ENCODE measurements around the gene XPNPEP3.
"Not testable (repeated sequence)": the region's sequence is repeated elsewhere in the genome, so short reads cannot be mapped to it uniquely, and the experiment has no call there.

XPNPEP3 gene
- 20.0 to 24.5 (median 21.3) reads per million in 3 experiments for total RNA-seq

DNA sequence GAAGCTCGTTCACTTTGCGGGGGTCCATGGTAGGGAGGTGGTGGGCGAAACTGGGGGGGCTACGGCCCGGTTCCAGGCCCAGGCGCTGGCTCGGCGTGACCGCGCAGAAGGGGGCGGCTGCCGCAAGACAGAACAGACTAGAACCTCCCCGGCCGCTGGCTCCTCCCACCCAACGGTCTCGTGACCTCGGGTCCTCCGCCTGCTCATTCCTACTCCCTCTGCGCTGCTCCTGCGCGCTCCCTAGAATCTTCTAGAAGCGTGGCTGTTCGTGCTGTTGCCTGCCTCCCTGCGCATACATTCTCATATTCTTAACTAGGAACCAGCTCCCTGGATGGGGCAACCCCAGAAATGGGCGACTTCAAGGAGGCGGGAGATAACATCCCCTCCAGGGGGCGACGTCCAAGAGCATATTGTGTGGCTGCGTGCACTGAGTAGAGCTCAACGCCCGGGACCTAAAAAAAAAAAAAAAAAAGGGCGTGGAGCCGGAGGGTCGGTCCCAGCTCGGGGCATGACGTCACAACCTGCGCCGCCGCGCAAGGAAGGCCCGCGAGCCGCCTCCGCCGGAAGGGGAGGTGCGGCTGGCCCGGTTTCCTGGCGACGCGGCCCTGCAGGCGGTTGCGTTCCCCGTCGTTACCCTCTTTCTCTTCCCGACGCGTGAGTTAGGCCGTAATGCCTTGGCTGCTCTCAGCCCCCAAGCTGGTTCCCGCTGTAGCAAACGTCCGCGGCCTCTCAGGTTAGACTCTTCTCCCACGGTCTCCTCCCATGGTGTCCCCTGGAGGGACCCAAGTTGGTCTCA lies at the start of gene XPNPEP3, which contains the start of gene ST13:
TSS of gene XPNPEP3 (plus strand) at position 636 of the 796 bp plus-strand sequence. CDS start at position 670, 34 bp downstream.
TSS of gene ST13 (minus strand) at position 127 of the 796 bp plus-strand sequence. CDS start at position 28, 99 bp downstream.
- peak; percentile 97 for DNase-seq

DNA sequence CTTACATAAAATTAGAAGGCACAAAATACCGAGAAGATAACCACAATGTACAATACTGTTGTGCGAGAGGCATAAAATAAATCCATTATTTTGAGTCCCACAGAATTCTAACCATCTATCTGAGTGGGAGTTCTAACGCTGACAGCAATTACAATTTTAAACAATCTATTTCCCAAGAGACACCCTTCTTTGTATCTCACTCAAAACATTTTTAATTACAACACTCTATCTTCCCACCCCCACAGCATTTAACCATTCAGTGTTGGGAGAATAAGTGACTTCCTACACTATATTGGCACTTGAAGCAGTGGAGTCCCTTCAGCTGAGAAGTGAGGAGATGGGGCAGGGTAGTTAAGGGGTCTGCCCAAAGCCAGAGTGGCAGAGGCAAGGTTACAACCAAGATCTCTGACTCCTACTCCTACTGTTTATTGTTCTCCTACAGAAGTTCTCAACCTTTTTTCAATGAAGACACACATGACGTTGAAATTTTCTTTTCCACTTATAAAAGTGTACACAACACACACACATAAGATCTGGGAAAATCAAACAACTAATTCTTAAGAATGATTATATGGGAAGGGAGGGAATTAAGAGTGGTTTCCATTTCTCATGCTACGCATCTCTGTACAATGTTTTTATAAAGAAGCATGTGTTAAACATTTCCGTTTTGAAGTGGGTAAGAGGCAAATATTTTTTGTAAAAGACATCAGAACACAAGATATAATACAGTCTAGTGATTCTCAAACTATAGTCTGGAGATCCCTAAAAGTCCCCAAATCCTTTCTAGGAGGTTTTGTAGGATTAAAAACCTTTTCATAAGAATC lies 48.7 kb upstream of the XPNPEP3 start:
- DNase-seq: no peak

DNA sequence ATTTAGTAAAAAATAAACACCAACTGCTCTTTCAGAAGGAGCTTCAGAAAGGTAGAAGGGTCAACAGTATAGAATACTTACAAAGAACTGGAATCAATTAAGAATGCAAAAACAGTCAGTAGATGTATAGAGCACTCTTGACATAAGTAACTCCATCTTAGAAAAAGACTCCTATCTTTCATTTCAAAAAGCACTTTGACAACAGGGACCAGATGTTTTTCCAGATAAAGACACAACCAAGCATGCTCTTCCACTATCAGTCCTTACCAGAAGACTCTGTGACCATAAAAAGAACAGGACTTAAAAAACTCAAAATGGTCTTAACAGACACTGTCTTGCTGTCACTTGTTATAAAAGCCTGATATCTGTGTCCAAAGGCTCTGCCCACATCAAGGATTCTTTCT lies 43.0 kb upstream of the XPNPEP3 start:
- DNase-seq: no peak

DNA sequence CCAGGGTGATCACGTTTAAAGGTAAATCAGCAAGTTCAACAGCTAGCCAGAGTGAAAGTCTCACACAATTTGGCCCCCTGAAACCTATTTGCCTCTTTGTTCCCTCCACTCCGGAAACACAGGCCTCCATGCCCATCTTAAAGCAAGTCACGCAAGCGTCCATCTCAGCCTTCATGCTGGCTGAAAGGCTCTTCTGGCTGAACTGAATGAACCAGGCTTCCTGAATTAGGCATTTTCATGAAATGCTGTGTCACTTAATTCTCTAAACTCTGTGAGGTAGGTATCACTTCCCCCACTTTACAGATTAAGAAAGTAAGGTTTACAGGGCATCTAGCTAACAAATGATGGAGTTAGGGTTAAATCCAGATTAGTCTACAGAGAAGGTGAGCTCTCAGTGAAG lies 39.2 kb upstream of the XPNPEP3 start:
- no peak for DNase-seq

DNA sequence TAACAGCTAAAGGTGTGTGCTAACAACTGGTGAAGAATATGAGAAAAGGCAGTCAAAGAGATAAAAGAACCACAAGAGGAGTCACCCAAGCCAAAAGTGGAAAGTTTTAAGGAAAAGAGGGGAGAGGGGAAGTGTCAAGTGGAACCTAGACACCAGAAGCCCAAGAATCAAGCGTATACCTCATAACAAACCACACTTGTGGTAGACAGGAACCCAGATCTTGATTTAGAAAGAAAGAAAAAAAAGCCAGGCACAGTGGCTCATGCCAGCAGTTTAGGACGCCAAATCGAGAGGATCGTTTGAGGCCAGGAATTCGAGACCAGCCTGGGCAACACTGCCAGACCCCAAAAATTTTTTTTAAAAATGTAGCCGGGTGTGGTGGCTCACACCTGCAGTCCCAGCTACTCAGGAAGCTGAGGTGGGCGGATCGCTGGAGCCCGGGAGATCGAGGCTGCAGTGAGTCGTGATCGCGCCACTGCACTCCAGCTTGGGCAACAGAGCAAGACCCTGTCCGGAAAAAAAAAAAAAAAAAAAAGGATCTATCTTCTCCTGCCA lies 38.7 kb upstream of the XPNPEP3 start:
- peak; percentile 21 for DNase-seq

DNA sequence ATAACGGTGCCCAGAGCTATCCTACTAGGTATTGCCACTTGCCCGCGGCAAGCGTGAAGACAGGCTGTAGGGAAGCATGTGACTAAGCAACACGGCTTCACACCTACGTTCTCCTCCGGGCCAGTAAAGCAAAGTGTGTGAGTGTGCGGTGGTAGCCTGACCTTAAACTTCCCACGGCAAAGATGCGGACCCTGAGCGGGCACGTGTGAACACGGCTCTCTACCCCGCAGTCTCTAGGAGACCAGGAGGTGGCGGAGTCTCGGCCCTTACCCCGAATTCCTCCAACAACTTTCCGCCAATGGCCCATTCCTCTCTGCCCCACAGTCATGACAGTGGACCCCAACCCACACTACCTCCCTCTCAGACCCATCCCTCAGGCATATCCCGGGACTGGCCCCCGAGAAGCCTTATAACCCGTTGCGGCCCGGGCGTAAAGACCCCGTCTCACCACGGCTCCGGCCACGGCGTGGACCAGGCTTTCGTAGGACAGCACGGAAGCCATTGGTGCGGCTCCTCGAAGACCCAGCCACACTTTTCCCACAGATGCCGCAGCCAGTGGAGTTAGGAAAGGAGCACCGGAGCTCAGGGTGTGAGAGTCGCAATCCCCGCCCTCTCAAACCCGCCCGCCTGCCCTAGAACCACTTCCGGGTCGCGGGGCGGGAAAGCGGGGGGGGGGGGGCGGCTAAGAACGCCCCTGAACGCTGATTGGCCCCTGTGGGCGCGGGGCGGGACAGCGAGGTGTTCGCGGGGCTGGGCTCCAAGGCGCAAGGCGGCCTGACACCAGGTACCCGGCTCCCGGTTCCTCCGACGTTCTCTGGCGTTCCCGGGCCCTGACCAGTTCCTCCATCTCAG lies 38.0 kb upstream of the XPNPEP3 start, which contains the start of gene SLC25A17:
TSS of gene SLC25A17 (minus strand) at position 600 of the 852 bp plus-strand sequence. CDS start at position 502, 98 bp downstream.
- peak; percentile 78 for DNase-seq

DNA sequence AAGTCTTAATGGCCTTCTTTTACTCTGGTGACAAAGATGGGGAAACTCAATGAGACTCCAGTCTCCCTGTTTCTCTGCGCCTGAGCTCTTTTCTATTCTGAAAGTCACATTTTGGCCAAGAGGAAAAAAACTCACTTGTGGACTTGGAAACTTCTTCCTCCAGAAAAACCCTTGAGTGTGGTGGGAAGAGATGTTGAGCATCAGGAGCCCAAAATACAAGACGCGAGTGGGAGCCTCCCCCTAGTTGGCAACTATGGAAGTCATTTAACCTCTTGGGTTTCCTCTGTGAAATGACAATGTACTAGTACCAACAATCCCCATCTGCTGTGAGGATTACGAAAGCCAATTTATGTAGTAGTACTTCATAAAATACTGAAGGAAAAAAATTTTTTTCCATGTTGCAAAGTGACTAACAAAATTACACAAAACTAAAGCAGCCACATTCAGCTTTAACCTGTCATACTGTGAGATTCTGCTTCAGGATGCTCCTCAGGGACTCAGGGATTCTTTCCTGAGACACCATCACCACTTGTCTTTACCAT lies 37.3 kb upstream of the XPNPEP3 start:
- DNase-seq: no peak

DNA sequence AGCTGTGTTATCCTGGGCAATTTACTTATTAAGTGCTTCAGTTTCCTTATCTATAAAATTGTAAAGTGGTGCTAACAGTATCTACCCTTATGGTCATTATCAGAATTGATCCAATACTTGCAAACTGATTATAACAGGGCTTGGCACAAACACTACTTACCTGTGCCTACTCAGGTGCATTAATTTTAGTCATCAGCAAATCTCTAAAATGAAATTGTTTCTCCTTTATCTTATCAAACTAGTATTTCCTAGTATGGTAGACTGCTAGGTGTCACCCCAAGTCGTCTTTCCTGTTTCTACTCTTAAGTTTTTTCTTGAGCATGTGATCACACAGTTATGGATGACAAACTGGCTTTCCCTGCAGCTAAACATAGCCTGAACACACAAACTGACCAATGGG lies 33.5 kb upstream of the XPNPEP3 start:
- DNase-seq: no peak

DNA sequence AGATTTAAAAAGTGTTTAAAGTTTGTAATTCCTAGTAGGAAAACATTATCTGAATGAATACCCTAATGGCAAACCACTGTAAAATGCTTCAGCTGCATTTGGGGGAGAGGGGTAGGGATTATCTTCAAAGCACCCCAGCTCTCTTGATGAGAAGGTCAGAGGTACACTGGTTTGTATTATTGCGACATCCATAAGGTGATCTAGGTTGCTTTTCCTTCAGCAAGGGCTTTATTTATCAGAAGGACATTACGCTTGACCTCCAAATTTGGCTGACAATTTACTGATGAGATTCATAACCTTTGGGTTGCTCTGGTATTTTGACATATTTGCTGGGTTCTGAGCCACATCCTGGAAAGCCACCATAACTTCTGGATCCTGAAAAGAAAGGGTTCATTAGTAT lies 30.7 kb upstream of the XPNPEP3 start:
- not testable (repeated sequence) for DNase-seq

DNA sequence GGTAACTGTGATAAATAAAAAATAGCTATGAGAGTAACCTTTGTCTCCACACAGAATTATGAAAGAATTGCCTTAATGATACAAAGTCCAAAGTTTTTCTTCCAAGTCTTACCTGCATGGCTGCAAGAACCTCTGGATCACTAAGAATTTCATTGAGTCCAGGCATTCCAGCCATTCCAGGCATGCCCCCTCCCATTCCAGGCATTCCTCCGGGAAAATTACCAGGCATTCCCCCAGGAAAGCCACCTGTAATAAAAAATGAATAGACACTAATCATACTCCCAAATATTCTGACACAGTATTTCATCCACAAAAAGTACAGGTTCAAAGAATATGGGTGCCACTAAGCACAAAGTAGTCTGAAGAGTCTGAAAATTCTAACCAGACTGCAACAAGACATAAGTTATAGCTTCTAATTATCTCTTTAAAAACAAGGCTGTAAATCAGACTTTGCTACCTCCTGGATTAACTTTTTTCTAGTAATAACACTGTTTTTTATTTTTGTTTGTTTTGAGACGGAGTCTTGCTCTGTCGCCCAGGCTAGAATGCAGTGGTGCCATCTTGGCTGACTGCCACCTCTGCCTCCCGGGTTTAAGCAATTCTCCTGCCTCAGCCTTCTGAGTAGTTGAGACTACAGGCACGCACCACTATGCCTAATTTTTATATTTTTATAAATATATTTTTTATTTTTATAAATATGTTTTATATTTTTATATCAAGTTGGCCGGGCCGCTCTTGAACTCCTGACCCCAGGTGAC lies 29.8 kb upstream of the XPNPEP3 start:
- DNase-seq: no peak

DNA sequence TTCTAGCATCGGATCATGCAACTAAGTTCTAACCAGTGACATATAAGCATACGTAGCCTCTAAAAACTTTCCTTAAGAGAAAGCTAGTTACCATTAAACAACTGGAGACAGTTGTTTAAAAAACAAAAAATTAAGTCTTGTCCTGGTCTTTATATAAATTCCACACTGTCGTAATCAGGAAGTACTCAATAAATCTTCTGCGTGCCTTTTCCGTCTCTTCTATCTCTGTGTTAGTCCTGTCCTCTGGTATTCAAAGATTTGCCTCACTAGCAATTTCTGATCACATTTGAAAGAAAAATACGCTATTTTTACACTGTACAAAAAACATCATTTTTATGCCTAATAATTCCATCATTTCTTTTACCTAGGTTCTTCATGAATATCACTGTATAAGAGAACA lies 27.8 kb upstream of the XPNPEP3 start:
- no peak for DNase-seq

DNA sequence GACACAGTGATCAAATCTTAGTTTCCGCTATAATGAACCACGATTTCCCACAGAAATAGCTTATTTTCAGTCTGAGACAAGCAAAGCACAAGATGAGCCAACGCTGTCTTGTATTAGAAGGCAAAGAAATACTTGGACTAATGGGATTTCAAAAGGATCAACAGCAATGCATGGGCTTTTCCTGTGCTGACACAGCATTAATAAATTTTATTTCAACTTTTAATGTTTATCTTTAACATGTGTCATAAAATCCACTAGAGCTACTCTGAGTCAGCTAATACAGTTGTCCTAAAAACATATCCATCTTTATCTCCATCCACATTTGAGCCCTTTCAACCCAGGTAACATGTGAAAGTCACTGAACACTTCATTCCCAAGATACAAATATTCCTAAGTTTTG lies 22.3 kb upstream of the XPNPEP3 start:
- no peak for DNase-seq

DNA sequence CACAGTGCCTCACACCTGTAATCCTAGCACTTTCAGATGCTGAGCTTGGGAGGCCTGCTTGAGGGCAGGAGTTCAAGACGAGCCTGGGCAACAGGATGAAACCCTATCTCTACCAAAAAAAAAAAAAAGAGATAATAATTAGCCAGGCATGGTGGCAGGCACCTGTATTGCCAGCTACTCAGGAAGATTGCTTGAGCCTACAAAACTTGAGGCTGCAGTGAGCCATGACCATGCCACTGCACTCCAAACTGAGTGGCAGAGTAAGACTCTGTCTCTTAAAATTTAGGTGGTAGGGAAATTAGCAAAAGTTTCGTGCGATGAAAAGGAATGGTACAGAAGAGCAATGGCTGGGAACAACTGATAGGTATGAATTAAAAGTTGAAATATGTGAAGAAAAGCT lies 18.5 kb upstream of the XPNPEP3 start:
- no peak for DNase-seq

DNA sequence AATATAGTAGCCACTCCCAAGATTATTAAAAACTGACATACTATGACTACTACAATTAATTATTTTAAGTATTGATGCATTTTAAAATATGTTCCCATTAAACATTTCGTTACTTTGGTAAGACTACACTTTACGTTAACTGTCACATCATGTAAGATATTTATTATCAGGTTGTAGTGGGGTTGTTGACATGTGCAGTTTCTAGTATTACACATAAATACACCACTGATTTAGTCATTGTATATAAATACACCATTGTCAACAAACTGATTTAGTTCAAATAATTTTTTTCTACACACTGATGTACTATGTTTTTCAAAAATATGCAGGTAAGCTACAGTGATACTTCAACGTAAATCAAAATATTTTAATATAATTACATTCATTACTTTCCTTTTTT lies 12.0 kb upstream of the XPNPEP3 start:
- DNase-seq: no peak

DNA sequence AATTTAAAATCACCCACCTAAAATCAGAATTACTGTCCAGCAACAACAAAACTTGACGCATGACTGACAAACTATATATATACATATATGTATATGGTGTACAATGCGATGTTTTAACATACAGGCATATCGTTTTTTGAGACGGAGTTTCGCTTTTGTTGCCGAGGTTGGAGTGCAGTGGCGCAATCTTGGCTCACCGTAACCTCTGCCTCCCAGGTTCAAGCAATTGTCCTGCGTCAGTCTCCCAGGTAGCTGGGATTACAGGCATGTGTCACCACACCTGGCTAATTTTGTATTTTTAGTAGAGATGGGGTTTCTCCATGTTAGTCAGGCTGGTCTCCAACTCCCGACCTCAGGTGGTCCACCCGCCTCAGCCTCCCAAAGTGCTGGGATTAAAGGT lies 11.1 kb upstream of the XPNPEP3 start:
- not testable (repeated sequence) for DNase-seq

DNA sequence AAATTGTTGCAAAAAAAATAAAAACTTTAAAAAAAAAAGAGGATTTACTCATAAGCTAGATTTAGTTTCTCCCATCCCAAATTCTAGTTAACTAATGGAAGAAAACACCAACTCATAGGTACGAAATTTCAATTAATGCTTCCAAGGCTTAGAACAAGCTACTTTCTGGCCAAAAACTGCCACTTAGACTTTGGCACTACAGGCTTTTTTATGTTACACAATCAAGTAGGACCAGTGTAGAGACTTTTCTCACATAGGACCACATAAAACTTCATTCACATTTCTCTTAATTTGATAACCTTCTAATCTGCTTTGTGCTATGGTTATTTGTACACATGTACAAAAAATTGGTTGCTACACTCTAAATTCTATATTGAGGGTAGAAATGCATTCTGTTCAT lies 3.6 kb upstream of the XPNPEP3 start:
- DNase-seq: no peak

DNA sequence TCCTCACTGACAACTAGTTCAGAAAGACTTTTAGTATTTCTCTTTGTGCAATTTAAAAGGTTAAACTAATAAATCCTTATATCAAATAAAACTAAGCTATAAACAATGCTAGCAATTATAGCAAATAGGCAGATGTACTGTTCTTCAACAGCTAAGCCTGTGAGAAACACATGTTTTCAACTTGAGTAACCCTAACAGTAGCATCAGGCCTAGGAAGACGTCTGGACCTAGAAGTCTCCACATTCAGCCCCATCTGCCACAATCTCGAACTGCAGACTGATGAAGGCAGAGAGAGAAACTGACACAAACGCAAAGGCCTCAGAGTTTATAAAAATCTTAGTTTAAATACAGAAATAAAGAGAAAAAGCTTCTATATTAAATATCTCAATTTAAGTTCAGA lies 3.0 kb upstream of the XPNPEP3 start:
- DNase-seq: no peak

DNA sequence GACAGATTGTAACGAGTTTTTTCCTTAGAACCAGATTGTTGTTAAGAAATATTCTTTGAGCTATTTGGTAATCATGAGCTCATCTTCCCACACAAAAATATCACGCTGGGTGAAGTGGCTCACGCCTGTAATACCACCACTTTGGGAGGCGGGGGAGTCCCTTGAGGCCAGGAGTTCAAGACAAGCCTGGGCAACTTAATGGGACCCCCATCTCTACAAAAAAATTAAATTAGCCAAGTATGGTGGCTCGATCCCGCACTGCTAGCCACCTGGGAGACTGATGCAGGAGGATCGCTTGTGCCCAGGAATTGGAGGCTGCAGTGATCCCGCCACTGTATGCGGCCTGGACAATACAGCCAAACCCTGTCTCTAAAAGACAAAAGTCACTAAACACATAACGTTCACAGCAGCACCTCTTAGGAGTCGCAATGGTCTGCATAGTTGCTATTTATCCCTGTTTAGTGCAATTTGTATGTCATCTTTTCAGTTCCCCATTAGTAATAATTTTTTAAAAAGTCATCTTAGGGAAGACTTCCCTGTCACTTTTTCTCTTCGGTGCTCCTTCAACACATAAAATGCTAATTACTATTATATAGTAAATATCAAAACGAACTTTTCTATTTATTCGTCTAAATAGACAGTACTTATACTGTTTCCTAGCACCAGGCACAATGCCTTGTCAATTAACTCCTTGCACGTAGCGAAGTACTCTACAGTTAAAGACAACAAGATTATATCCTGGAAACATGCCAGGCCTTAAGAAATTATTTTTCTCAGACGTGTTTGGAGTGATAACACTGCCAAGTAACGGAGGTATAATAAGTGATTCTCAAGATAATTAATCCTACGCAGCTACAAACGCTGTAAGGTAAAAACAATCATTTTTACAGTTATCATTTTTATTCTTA lies 1.6 kb upstream of the XPNPEP3 start:
- DNase-seq: peak; percentile 9

DNA sequence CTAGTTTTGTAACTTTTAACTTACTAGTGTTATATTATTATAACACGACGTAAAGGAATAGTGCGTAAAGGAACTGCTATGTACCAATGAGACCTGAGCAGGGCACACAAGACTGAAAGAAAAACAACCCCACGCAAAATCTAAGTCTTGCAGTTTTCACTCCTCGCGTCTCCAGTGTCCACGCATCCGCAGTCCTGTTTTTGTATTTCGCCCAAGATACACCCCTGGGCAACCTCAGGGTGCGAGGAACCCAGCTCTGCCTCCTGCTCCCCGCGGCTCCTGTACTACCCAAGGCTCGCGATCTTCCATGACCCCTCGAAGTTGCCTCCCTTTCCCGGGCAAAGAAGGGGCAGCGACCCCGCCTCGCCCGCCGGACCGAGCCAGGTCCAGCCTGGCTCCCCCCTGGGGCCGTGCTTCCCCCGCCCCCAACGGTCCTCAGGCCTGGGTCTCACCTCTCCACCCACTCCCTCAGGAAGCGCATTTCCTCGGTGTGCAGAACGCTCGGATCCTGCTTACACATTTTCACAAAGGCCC lies 902 bp upstream of the XPNPEP3 start:
- DNase-seq: peak; percentile 31

DNA sequence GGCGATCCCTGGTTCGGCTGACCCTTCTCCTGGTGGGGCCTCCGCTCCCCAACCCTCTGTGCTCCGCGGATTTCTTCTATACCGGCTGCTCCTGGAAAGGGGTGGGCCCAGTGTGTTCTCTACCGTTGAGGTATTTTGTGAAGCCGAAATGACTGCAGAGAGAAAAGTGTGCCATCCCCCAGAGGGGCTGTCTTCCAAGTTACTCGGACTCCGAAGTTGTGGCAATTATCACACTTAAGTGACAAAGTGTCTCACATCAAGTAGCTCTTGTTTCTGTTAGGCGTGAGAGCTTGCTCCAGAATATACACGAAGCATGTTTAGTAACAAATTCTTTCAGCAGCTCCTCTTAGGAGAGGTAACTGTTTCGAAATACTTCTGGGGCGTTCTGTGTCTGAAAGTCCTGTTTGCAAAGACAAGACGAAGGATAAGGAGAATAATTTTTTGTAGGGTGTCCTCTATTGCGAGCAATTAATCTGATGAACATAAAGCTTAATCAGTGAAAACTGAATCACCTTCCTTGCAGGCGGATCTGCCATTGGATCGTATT lies 434 bp downstream of the XPNPEP3 start:
- no peak for DNase-seq
